Measurements from ENCODE around the gene TASP1. TPM values are rescaled to one million over a fixed set of nuclear protein-coding genes. Genes with fewer than 3 reads are reported as not detected.

The TASP1 gene
- total RNA-seq, 1 donor from 2014 or later: 9.0 TPM

DNA sequence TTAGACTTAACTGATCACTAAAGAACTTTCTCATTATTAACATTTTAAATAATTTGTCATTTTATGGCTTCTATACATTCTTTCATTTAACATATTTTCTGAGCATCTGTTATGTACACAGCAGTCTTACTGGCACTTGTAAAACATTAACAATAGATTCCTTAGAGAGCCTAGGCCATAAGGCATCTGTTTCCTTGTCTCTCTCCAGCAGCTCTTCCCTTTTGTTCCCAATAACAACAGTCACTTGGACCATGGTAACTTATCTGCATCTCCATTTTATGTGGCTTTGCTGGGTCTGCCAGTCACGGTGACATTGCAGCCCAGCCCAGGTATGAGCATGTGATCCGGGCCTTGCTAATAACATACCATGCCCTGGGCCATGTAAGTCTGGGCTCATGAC lies 11.7 kb upstream of the TASP1 start:
- no peak for DNase-seq (ENCODE audit: extremely low spot score, unreplicated experiment)
- H3K4me1 Mint-ChIP-seq (ENCODE audit: unreplicated experiment): peaks cover 14% of the 10 kb centered on the region
- peaks cover 2% of the 10 kb centered on the region for H3K36me3 Mint-ChIP-seq (ENCODE audit: unreplicated experiment)
- TF ChIP-seq, protein P1, sequence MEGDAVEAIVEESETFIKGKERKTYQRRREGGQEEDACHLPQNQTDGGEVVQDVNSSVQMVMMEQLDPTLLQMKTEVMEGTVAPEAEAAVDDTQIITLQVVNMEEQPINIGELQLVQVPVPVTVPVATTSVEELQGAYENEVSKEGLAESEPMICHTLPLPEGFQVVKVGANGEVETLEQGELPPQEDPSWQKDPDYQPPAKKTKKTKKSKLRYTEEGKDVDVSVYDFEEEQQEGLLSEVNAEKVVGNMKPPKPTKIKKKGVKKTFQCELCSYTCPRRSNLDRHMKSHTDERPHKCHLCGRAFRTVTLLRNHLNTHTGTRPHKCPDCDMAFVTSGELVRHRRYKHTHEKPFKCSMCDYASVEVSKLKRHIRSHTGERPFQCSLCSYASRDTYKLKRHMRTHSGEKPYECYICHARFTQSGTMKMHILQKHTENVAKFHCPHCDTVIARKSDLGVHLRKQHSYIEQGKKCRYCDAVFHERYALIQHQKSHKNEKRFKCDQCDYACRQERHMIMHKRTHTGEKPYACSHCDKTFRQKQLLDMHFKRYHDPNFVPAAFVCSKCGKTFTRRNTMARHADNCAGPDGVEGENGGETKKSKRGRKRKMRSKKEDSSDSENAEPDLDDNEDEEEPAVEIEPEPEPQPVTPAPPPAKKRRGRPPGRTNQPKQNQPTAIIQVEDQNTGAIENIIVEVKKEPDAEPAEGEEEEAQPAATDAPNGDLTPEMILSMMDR (IDR thresholded peaks at IDR 0.05): no peak
- no peaks in the 10 kb centered on the region for H3K9me3 Mint-ChIP-seq (ENCODE audit: unreplicated experiment)
- no peak overlapping the region for H3K4me3 Mint-ChIP-seq (ENCODE audit: unreplicated experiment)
- H3K27ac Mint-ChIP-seq (ENCODE audit: unreplicated experiment): no peak overlapping the region
- peaks cover 8% of the 10 kb centered on the region for H3K27me3 Mint-ChIP-seq (ENCODE audit: unreplicated experiment)

DNA sequence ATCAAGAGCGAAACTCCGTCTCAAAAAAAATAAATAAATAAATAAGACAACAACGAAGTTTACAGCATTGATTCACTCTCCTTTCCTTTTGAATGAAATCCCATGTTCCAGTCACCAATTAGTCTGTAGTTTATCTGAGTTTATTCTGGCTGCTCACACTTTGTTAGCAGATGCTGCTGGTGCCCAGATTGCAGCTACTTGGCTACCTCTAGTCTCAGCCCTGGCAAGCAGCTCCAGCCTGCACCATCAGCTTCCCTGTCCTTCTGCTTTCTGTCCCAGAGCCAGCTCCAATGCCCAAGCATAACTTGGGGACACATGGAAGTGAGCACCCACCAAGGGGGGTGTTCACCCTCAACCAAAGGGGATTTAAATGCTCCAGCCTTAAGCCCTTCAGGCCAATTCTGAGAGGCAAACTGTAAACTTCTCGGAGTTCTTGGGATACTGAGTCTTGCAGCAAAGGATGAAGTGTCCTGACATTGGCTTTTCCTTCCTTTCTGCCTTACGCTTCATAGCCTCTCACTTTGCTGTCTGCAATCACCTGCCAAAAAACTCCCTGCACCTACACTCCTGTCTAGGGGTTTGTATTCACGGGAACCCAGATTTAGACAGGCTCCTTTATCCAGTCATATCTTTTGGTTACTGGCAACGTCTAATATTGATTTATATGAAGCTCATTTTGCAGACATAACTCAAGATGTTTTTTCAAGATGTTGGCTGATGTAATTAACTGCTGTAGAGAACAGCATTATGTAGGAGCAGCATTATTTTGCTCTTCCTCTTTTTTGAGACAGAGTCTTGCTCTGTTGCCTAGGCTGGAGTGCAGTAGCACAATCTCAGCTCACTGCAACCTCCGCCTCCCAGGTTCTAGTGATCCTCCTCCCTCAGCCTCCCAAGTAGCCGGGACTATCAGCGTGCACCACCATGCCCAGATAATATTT lies 9.8 kb upstream of the TASP1 start:
- no peak for DNase-seq (ENCODE audit: extremely low spot score, unreplicated experiment)
- TF ChIP-seq, protein P1 (IDR thresholded peaks at IDR 0.05): no peak
- no peak overlapping the region for H3K4me3 Mint-ChIP-seq (ENCODE audit: unreplicated experiment)
- no peak overlapping the region for H3K27ac Mint-ChIP-seq (ENCODE audit: unreplicated experiment)
- peaks cover 4% of the 10 kb centered on the region for H3K9me3 Mint-ChIP-seq (ENCODE audit: unreplicated experiment)
- H3K4me1 Mint-ChIP-seq (ENCODE audit: unreplicated experiment): peaks cover 14% of the 10 kb centered on the region
- H3K27me3 Mint-ChIP-seq (ENCODE audit: unreplicated experiment): peaks cover 18% of the 10 kb centered on the region
- H3K36me3 Mint-ChIP-seq (ENCODE audit: unreplicated experiment): peaks cover 2% of the 10 kb centered on the region

GRCh38 chr20:13644010-13644409 lies 5.3 kb upstream of the TASP1 start:
- Mint-ChIP-seq H3K9me3 (ENCODE audit: unreplicated experiment) (peaks cover 4% of the 10 kb centered on the region), H3K27me3 (ENCODE audit: unreplicated experiment) (peaks cover 33% of the 10 kb centered on the region), H3K4me1 (ENCODE audit: unreplicated experiment) (peaks cover 4% of the 10 kb centered on the region), H3K27ac (ENCODE audit: unreplicated experiment) (no peak overlapping the region), H3K36me3 (ENCODE audit: unreplicated experiment) (no peaks in the 10 kb centered on the region), H3K4me3 (ENCODE audit: unreplicated experiment) (no peak overlapping the region)
- no peak for DNase-seq (ENCODE audit: extremely low spot score, unreplicated experiment)
- TF ChIP-seq, protein P1 (IDR thresholded peaks at IDR 0.05): no peak

DNA sequence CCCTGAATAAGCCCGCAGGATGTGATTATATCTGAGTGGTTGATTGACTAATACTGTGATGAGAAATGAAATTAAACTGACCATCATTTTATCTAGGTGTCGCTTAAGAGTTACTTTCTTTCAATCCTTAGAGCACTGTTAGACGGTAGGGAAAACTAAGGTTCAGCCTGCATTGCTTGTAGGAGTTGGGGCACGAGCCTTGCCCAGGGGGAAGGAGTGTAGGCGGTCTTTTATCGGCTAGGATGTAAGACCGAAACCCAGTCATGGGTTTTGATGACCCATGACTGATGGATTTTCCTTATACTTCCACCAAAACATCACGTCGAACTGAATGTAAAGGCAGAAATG lies 392 bp upstream of the TASP1 start:
- Mint-ChIP-seq H3K4me1 (ENCODE audit: unreplicated experiment) (peaks cover 14% of the 10 kb centered on the region), H3K36me3 (ENCODE audit: unreplicated experiment) (no peaks in the 10 kb centered on the region), H3K9me3 (ENCODE audit: unreplicated experiment) (no peaks in the 10 kb centered on the region), H3K4me3 (ENCODE audit: unreplicated experiment) (peak overlapping the region; percentile 98), H3K27me3 (ENCODE audit: unreplicated experiment) (peaks cover 23% of the 10 kb centered on the region), H3K27ac (ENCODE audit: unreplicated experiment) (peak overlapping the region; percentile 91)
- no peak for DNase-seq (ENCODE audit: extremely low spot score, unreplicated experiment)
- TF ChIP-seq, protein P1 (IDR thresholded peaks at IDR 0.05): no peak

- DNase-seq (ENCODE audit: extremely low spot score, unreplicated experiment): no peak
- H3K36me3 Mint-ChIP-seq (ENCODE audit: unreplicated experiment): no peaks in the 10 kb centered on the region
- no peaks in the 10 kb centered on the region for H3K9me3 Mint-ChIP-seq (ENCODE audit: unreplicated experiment)
- TF ChIP-seq, protein P1 (IDR thresholded peaks at IDR 0.05): no peak
- peaks cover 18% of the 10 kb centered on the region for H3K27me3 Mint-ChIP-seq (ENCODE audit: unreplicated experiment)
- H3K27ac Mint-ChIP-seq (ENCODE audit: unreplicated experiment): peak overlapping the region; percentile 91
- H3K4me1 Mint-ChIP-seq (ENCODE audit: unreplicated experiment): peaks cover 14% of the 10 kb centered on the region
- H3K4me3 Mint-ChIP-seq (ENCODE audit: unreplicated experiment): peak overlapping the region; percentile 98
Measured at GRCh38 chr20:13638162-13638495, 603 bp downstream of the TASP1 start.
